HG03139 (cell line): ENCODE results near the gene TSEN34.
"Not testable (repeated sequence)": the region's sequence is repeated elsewhere in the genome, so short reads cannot be mapped to it uniquely, and the experiment has no call there.

Experiments
- ATAC-seq: cut with Tn5 transposase; IDR thresholded peaks from one replicate; pipeline ENCODE4 v1.9.1; 2021; ENCODE audit not compliant: unreplicated experiment

Gene TSEN34

GRCh38 chr19:54231077-54231931, 40.2 kb downstream of the TSEN34 start:
- ATAC-seq: no peak

- ATAC-seq: no peak
Observed at GRCh38 chr19:54233941-54234340, 42.8 kb downstream of the TSEN34 start.

- ATAC-seq: not testable (repeated sequence)
Observed at GRCh38 chr19:54239491-54240371, 48.6 kb downstream of the TSEN34 start.

- not testable (repeated sequence) for ATAC-seq
Observed at GRCh38 chr19:54240372-54241336, 49.5 kb downstream of the TSEN34 start.

GRCh38 chr19:54242234-54242633, 51.1 kb downstream of the TSEN34 start:
- ATAC-seq: not testable (repeated sequence)

GRCh38 chr19:54242646-54243045, 51.5 kb downstream of the TSEN34 start, which contains the start of gene LILRA6:
TSS of gene LILRA6 (minus strand) at chr19:54242790.
- ATAC-seq: not testable (repeated sequence)

GRCh38 chr19:54243809-54244208, 52.7 kb downstream of the TSEN34 start:
- ATAC-seq: not testable (repeated sequence)
